ENCODE data around the gene ANKRA2. TPM values are rescaled to one million over a fixed set of nuclear protein-coding genes. Genes with fewer than 3 reads are reported as not detected.

The ANKRA2 gene
- total and polyA plus RNA-seq, 2 donors (not counting 3 experiments of a cell fraction or from before 2014, with no cell fraction given): 8.6 to 19.5 TPM

DNA sequence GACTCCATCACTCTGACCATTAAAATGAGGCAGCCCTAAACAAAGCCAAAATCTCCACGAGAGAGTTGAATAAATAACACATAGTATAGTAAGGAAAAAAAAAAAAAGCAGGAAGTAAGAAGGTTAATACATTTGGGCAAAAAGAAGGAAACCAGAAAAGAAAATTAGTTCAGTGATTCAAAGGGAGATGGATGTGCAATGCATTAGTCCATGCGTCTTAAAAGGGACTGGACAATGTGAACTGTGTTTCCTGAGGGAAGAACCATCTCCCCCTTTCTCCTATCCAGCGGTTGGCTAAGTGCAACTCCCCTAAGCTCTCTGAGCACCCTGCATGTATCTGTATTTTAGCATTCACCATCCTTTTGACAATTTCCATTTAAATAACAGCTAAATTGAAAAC is 1.4 kb downstream of the ANKRA2 start:
- dilution Hi-C loops (cut with MboI; ENCODE audit: extremely low pct_ligation_motif_present, low sequenced_read_pairs): no loop called here
- intact Hi-C loops (cut with micrococcal nuclease): loop anchor here (2.0 kb wide), 1 partner anchor 19 kb away; no protein-coding TSS in a partner anchor
- DNase-seq (ENCODE audit: low read depth, low spot score): peak; percentile 3
- Histone ChIP-seq H3K4me1 (ENCODE audit: control insufficient read depth, extremely low read depth, insufficient read depth, low read length) (peaks cover 18% of the 10 kb centered on the region), H3K9me3 (replicated peaks; ENCODE audit: control insufficient read depth, insufficient read depth, low read length) (no peaks in the 10 kb centered on the region), H2AFZ (ENCODE audit: low read depth, low read length) (peak overlapping the region; percentile 42), H3K9me1 (replicated peaks; ENCODE audit: control insufficient read depth, extremely low read depth, insufficient read depth, low read length) (no peaks in the 10 kb centered on the region), H3K4me2 (ENCODE audit: insufficient read depth, low read length) (peak overlapping the region; percentile 89), H3K36me3 (ENCODE audit: control insufficient read depth in 2 of 2, extremely low read depth in 1 of 2, insufficient read depth in 2 of 2, low read length in 2 of 2) (no peaks in the 10 kb centered on the region), H3K9ac (replicated peaks; ENCODE audit: extremely low read depth, insufficient read depth, low read length) (peak overlapping the region; percentile 81), H3K27me3 (ENCODE audit: control insufficient read depth in 2 of 2, insufficient read depth in 2 of 2, low read length in 2 of 2) (no peaks in the 10 kb centered on the region), H3K4me3 (replicated peaks in 1 of 3; ENCODE audit: insufficient read depth in 1 of 3, low read depth in 1 of 3, low read length in 3 of 3) (peak overlapping the region in 2 of 3 experiments; percentile 84 to 92), H3K27ac (ENCODE audit: insufficient read depth, low read depth, low read length) (no peak overlapping the region), H3K79me2 (ENCODE audit: control insufficient read depth, insufficient read depth, low read length) (peaks cover 33% of the 10 kb centered on the region), H4K20me1 (replicated peaks; ENCODE audit: control insufficient read depth, extremely low read depth, insufficient read depth, low read length) (no peaks in the 10 kb centered on the region)
- CTCF ChIA-PET: interaction anchor here (0.9 to 1.3 kb wide), 2 partner anchors 27 to 44 kb away, joined by 3 to 4 read pairs; no protein-coding TSS in a partner anchor
- no TSS peak for BruUV-seq (replicated peaks)
- POLR2A ChIA-PET: no interaction called here
- no peak for FAIRE-seq
- TF ChIP-seq, protein P1, sequence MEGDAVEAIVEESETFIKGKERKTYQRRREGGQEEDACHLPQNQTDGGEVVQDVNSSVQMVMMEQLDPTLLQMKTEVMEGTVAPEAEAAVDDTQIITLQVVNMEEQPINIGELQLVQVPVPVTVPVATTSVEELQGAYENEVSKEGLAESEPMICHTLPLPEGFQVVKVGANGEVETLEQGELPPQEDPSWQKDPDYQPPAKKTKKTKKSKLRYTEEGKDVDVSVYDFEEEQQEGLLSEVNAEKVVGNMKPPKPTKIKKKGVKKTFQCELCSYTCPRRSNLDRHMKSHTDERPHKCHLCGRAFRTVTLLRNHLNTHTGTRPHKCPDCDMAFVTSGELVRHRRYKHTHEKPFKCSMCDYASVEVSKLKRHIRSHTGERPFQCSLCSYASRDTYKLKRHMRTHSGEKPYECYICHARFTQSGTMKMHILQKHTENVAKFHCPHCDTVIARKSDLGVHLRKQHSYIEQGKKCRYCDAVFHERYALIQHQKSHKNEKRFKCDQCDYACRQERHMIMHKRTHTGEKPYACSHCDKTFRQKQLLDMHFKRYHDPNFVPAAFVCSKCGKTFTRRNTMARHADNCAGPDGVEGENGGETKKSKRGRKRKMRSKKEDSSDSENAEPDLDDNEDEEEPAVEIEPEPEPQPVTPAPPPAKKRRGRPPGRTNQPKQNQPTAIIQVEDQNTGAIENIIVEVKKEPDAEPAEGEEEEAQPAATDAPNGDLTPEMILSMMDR (IDR thresholded peaks at IDR 0.05; ENCODE audit: extremely low read depth in 1 of 2, insufficient read depth in 1 of 2, low read depth in 1 of 2, low read length in 2 of 2): no peak
- no peak for TF ChIP-seq FOS (IDR thresholded peaks at IDR 0.05; ENCODE audit: borderline replicate concordance, insufficient read depth, low read length)

DNA sequence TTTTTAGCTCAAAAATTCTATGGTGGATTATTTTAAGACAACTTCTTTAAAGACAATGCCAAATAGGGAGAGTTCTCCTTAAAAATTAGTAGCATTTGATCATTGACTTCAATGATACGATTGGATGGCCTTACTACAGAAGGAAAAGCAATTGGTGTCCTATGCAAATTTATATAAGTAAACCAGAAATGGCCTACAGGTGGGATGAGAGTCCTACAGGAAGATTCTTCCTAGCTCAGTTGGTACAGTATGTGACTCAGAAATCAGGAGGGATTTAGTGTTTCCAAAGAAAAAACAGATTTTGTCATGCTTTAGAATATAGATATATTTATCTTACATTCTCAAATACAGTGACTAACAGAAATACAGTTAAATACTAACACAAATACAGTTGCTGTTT is 6.5 kb downstream of the ANKRA2 start:
- dilution Hi-C loops (cut with MboI; ENCODE audit: extremely low pct_ligation_motif_present, low sequenced_read_pairs) (no loop called here), intact Hi-C loops (cut with micrococcal nuclease) (no loop called here)
- DNase-seq (ENCODE audit: low read depth, low spot score) (no peak), FAIRE-seq (no peak)
- Histone ChIP-seq H3K4me1 (ENCODE audit: control insufficient read depth, extremely low read depth, insufficient read depth, low read length) (peaks cover 2% of the 10 kb centered on the region), H3K9ac (replicated peaks; ENCODE audit: extremely low read depth, insufficient read depth, low read length) (no peak overlapping the region), H2AFZ (ENCODE audit: low read depth, low read length) (no peak overlapping the region), H3K4me3 (replicated peaks in 1 of 3; ENCODE audit: insufficient read depth in 1 of 3, low read depth in 1 of 3, low read length in 3 of 3) (no peak overlapping the region), H3K9me3 (replicated peaks; ENCODE audit: control insufficient read depth, insufficient read depth, low read length) (no peaks in the 10 kb centered on the region), H3K4me2 (ENCODE audit: insufficient read depth, low read length) (no peak overlapping the region), H3K27ac (ENCODE audit: insufficient read depth, low read depth, low read length) (no peak overlapping the region), H4K20me1 (replicated peaks; ENCODE audit: control insufficient read depth, extremely low read depth, insufficient read depth, low read length) (no peaks in the 10 kb centered on the region), H3K79me2 (ENCODE audit: control insufficient read depth, insufficient read depth, low read length) (peaks cover under 1% of the 10 kb centered on the region), H3K9me1 (replicated peaks; ENCODE audit: control insufficient read depth, extremely low read depth, insufficient read depth, low read length) (no peaks in the 10 kb centered on the region), H3K27me3 (ENCODE audit: control insufficient read depth in 2 of 2, insufficient read depth in 2 of 2, low read length in 2 of 2) (no peaks in the 10 kb centered on the region), H3K36me3 (ENCODE audit: control insufficient read depth in 2 of 2, extremely low read depth in 1 of 2, insufficient read depth in 2 of 2, low read length in 2 of 2) (no peaks in the 10 kb centered on the region)
- BruUV-seq (replicated peaks): no TSS peak
- no peak for TF ChIP-seq FOS (IDR thresholded peaks at IDR 0.05; ENCODE audit: borderline replicate concordance, insufficient read depth, low read length)
- TF ChIP-seq MYC (IDR thresholded peaks at IDR 0.05; ENCODE audit: low read depth, low read length): no peak
- no peak for TF ChIP-seq POLR2AphosphoS5 (IDR thresholded peaks at IDR 0.05; ENCODE audit: insufficient read depth, low read depth, low read length)
- TF ChIP-seq EZH2 (IDR thresholded peaks at IDR 0.05; ENCODE audit: borderline replicate concordance, low read depth, low read length, severe bottlenecking): no peak
- TF ChIP-seq POLR2A (IDR thresholded peaks at IDR 0.05; ENCODE audit: low read depth, low read length): no peak
- TF ChIP-seq, protein P2, sequence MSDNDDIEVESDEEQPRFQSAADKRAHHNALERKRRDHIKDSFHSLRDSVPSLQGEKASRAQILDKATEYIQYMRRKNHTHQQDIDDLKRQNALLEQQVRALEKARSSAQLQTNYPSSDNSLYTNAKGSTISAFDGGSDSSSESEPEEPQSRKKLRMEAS (IDR thresholded peaks at IDR 0.05; ENCODE audit: insufficient read depth, insufficient read length): no peak
- TF ChIP-seq GATA2 (IDR thresholded peaks at IDR 0.05; ENCODE audit: insufficient read depth, insufficient read length, low read depth, low read length): no peak
- TF ChIP-seq, protein P1 (IDR thresholded peaks at IDR 0.05; ENCODE audit: extremely low read depth in 1 of 2, insufficient read depth in 1 of 2, low read depth in 1 of 2, low read length in 2 of 2): no peak
- TF ChIP-seq JUN (IDR thresholded peaks at IDR 0.05; ENCODE audit: borderline replicate concordance, insufficient read depth, insufficient read length, low read depth): no peak
- POLR2A ChIA-PET: no interaction called here
- CTCF ChIA-PET: interaction anchor here (0.7 to 1.7 kb wide), 4 partner anchors 11 to 304 kb away, joined by 3 to 5 read pairs (median 4); no protein-coding TSS in a partner anchor
